Kidney glomerular epithelial cell (primary cell): ENCODE data around the gene PIP5K1C.

Experiments
- DNase-seq: peaks from one replicate; lab custom pipeline; 2025; lab: John Stamatoyannopoulos, UW

Gene PIP5K1C

DNA sequence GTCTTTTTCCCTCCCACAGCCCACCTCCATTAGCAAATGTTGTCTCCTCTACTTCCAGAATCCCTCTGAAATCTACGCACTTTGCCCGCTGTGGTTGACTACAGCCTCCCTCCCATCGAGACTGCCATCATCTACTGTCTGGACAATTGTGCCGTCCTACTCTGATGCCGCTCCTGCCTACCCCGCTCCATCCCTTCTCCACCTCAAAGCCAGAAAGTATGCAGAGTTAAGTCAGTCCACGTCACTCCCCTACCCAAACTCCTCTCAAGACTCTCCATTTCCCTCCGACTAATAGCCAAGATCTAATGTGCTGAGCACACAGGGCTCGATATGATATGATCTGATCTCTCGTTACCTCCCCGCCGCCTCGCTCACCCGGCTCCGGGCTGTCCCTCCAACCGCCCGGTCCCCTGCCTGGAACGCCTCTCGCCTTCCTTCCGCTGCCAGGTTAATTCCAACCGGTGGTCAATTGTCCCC, 74.2 kb downstream of the PIP5K1C start:
- no peak for DNase-seq

DNA sequence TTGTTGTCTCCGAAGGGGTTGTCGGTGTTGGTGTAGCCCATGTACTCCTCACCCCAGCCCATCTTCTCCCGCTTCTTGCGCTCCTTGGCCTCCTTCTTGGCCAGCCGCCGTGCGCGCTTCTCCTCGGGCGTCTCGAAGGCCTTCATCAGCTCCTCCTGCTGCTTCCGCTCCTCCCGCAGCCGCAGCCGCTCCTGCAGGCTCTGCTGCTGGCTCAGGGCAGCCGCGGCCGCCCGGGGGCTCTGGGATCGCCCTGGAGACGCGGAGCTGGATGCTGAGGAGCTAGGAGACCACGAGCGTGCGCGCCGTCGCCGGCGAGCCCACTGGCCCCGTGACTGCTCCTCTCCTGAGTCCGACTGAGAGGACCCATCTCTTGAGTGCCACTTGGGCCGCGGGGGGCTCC, 76.6 kb downstream of the PIP5K1C start:
- DNase-seq = no peak

- no peak for DNase-seq
Observed at GRCh38 chr19:3622224-3622623, 78.0 kb downstream of the PIP5K1C start.

DNA sequence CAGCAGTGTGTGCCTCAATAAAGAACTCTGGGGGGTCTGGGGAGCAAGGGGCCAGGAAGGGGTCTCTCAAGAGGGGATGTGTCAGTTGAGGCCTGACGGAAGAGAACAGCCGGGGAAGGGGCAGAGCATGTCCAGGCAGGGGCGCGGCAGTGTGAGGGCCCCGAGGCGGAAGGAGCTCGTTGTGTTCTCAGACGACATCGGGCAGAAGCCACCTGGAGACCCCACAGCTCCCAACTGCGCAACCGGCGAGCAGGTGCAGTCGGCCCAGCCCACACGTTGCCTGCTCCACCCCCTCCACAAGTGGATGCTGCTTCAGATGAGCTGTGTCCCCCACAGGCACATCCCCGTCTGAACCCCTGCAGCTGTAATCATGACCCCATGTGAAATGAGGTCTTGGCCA, 78.6 kb downstream of the PIP5K1C start:
- no peak for DNase-seq

GRCh38 chr19:3620817-3621547, 79.3 kb downstream of the PIP5K1C start:
- DNase-seq = no peak

- no peak for DNase-seq
Observed at GRCh38 chr19:3620145-3620816, 80.0 kb downstream of the PIP5K1C start.

DNA sequence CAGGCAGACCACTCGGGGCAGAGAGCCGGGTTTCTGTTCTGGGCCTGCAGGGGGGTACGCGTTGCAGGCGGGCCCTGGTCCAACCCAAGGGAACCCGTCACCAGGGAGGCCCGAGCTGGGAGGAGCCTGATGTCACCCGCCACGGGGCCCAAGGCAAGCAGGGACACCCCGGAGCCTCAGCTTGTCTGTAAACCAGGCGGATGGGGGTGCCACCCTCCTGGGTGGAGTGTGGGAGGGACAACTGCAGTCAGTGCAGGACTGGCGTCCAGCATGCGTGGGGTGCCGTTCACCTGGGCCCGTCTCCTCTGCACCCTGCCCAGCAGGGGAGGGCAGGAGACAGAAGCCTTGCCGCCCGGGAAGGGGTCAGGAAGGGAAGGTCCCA, 80.6 kb downstream of the PIP5K1C start:
- DNase-seq = no peak

DNA sequence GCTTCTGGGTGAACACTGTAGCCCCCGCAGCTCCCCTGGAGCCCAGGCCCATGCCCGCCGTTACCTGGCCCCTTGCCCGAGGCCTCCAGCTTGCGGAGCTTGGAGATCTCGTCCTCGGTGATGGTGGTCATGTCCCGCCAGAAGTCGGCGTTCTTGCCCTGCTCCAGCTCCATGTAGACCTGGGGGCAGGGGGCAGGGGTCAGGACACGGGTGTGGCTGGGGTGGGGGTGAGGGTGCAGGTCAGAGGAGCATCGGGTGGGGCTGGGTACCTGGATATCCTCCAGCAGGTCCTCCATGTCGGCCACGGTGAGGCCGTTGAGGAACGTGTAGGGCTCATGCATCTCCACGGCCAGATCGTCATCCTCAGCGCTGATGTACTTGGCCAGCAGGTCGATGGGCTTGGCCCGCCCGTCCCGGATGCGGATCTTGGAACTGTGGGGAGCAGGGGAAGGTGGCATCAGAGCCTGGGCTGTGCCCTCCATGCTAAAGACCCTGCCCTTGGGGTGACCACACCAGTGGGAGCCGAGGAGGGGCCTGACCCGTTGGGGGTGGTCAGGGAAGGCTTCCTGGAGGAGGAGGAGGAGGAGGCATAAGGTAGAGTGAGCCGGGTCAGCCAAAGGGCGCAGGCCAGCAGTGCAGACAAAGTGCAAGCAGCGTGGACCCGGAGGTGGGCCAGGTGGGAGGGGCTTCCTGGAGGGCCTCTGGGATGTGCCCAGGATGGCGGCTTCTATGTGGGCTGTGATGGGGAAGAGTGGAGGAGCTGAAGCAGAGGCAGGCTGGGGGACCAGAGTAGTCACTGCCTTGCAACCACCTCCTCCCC, 81.2 kb downstream of the PIP5K1C start:
- no peak for DNase-seq

DNA sequence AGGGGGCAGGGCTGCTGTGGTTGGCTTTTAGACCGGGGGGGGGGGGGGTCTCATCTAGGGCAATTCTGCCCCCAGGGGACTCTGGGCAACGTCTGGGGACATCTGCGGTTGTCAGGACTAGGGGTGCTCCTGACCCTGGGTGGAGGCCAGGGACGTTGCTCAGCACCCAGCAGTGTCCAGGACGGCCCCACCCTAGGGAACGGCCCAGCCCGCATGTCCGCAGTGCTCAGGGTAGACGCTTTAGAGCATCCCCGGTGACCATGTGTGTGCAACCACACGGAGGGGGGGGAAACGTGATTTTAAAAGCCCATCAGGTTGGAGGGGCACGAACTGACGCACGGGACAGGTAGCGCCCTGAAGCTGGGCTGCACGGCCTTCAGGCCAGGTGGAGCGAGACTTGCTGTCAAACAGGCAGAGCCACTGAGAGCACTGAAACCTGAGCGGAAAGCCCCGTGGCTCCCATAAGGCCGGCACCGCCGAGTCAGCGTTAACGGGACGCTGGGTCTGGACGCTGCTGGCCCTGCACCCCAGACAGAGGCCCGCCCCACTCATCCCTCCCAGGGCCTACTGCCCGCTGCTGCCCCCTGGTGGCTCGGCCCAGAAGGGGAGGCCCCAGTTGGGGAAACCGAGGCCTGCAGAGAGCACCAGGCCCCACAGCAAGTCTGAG, 82.0 kb downstream of the PIP5K1C start:
- DNase-seq = no peak

- no peak for DNase-seq
Observed at GRCh38 chr19:3617463-3617862, 82.8 kb downstream of the PIP5K1C start.

- DNase-seq = no peak
Observed at GRCh38 chr19:3615524-3616135, 84.6 kb downstream of the PIP5K1C start.

DNA sequence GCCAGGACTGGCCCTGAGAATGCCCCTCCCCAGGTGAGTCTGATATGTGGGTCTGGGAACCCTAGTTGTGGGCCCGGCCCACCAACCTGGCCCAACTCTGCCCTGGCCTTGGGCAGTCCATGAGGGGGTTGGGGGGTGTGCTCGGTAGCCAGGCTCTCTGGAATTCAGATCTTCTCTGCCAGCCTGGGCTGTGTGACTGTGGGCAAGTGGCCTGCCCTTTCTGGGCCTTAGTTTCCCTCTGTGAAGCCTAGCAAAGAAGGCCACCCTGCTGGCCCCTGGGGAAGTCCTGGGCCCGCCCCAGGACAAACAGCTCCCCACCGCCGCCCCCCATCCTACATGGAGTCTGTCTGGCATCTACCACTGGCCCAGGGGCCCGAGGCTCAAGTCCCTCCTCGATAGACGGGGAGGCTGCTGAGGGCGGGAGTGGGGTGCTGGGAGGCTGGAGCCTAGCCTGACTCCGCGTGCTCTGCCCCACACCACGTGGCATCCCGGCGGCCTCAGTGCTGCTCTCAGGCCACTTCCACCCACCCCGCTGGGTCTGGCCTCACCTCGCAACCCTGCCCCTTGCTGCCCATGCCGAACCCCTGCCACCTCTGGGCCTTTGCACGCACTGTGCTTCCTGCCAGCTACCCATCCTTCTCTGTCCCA, 85.3 kb downstream of the PIP5K1C start:
- DNase-seq = no peak

DNA sequence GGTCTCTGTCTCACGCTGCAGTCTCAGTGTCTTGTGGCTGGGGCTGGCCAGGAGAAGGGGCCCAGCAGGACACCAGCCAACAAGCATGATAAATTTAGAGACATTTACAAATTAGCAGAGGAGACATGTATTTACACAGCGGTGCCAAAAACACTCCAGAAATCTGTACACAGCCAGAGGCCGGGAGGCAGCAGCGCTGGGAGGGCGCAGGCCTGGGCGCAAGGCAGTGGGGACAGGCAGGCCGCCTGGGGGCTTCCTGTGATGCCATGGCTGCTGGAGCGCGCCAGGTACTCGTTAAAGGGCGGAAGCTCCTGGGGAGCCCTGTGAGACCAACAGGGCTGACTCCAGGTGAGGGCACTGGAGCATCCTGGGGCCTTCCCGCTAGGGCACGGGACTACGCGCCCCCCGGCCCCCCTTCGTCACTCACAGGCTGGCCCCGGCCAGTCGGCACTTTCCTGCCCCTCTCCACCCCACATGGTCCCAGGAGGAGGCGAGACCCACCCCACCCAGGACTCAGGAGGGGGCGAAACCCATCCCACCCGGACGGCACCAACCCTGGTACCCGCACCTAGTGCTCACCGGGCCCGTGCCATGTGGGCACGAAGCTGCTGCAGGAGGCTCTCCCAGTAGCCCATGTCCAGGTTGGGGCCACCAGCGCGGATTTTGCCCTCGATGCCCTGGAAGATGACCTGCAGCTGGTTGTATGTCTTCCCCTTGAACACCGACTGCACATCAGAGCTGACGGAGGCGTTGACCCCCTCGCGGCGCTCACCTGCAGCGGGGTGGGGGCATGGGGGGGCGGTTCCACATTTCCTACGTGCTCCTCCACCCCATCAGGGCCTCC, 86.2 kb downstream of the PIP5K1C start:
- no peak for DNase-seq

DNA sequence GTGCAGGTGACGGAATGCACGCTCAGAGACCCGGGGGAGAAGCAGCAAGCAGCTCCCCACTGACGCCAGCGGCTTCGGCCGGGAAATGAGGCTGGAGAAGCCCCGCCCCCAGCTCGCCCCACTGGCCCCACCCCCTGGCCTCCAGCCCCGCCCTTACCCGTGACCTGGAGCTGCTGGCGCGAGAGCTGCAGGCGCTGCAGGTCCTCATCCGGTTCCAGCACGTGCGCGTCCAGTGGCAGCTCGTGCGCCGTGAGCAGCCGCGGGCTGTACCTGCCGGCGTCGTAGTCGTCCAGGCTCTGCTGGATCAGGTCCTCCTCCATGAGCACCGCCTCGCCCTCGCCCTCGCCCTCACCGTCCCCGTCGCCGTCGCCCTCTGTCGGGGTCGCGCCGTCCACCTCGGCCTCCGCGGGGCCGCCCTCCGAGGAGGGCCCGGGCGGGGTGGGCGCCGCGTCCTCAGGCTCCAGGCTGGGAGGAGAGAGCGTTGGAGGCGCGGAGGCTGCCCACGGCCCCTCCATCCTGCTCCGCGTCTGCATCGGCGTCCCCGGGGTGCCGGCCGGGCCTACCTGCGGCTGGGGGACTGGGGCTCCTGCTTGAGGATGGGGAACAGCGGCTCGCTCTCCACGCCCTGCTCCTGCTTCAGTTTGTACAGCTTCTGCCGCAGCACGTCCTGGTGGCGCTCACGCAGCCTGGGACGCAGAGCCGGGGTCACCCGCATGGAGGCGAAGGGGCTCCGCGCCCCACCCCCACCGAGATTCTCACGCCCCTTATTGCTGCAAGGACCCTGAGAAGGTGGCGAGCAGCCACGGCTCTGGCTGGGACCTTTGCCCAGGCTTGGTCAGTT, 87.1 kb downstream of the PIP5K1C start:
- DNase-seq = no peak

DNA sequence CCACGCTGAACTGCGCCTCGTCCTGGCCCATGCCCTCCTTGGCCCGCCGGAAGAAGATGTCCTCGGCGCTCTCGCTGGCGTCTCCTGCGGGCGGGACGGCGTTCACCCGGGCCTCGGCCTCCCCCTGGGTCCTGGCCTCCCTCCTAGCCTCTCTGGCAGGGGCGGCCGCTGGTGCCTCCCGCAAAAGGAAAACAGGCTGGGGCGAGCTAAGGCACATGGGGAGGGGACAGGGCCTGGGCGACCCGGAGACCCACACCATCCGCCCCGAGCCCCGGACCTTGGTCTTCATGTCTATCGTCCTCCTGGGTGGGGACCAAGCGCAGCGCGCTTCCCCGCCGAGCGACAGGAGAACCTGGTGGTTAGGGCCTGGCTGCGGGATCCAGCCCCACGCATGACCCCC, 87.9 kb downstream of the PIP5K1C start:
- DNase-seq = no peak

- DNase-seq = no peak
Observed at GRCh38 chr19:3611841-3612240, 88.4 kb downstream of the PIP5K1C start.

DNA sequence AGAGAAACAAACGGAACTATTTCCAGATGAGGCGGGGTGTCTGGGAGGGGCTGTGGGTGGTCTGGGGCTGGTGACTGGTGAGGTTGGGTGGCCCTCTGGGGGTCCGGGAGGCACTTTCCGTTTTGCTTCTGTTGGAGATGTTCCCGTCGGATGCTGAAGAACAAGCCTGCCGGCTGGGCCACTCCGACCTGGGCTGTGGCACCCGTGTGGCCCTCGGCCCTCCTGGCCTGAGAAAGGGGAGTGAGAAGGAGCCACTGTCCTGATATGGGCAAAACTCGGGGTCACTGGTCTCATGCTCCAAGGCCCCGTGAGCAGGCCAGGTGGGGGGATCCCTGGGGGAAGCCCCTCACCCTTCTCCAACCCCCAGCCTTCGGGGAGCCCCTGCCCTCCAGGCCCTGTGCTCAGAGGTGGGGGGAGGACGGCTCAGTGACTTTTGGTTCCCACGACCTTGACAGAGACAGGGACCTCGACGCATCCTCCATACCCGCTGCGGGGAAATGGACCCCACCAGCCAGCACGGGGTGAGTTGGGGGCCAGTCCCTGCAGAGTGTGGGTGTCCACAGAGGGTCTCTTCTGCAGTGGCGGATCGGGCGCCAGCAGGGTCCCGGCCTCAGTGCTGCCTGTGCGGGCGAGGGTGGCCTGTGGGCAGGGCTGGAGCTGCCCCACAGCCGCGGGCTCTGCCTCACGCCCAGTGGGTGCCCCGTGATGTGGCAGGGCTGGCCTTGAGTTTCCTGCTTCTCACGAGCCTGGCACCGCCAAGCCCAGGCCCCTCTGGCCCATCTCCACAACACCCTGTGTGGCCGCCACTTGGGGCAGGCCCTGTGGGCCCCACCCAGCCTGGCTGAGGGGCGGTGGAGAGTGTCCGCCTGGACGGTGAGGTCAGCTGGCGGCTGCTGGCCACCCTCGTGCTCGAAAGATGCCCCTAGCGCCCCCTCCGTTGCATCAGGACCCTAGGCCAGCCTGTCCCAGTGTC, 89.2 kb downstream of the PIP5K1C start:
- DNase-seq = no peak
